Muscle of back (tissue), 11 donors: ENCODE data around the gene FYN. TPM values are rescaled to one million over a fixed set of nuclear protein-coding genes. Genes with fewer than 3 reads are reported as not detected.

ENCODE experiments used
- DNase-seq, 3 donors: peaks; one replicate each; pipeline versions ENCODE4 v3.0.0 to v3.0.0-alpha.2; 2013
- polyA plus RNA-seq, 10 donors: library from polyadenylated mRNA; unstranded; fragments of 120-200 nt; gene quantifications; one replicate each; pipeline ENCODE4 v1.2.1, GENCODE V29; 2013; ENCODE audit not compliant: insufficient read length in 10 of 10

The FYN gene
- polyA plus RNA-seq, 10 donors = 119 to 184 (median 154) TPM

- no peak for DNase-seq
These were observed 17.5 kb downstream of the FYN start for GRCh38 chr6:111855753-111856152.

DNA sequence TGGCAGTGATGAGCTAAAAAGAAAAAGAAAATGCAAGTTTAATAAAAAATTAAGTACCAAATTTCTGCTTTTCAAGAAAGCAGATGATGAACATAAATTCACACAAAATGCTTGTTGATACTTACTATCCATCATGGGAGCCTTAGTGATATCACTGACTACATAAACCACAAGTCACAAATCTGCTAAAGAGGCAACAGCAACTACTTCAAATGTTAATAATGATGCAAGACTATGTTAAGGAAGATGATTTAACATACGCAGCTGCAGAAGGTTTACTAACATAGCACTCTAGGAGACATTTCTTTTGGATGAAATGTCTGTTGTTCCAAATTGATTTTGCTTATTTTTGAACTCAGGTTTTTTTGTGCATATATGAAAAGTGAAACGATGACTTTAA, 18.6 kb downstream of the FYN start:
- peak in 1 of 3 donors; percentile 38 for DNase-seq

GRCh38 chr6:111852725-111853124, 20.5 kb downstream of the FYN start:
- peak in 2 of 3 donors; percentile 29 to 55 for DNase-seq

DNA sequence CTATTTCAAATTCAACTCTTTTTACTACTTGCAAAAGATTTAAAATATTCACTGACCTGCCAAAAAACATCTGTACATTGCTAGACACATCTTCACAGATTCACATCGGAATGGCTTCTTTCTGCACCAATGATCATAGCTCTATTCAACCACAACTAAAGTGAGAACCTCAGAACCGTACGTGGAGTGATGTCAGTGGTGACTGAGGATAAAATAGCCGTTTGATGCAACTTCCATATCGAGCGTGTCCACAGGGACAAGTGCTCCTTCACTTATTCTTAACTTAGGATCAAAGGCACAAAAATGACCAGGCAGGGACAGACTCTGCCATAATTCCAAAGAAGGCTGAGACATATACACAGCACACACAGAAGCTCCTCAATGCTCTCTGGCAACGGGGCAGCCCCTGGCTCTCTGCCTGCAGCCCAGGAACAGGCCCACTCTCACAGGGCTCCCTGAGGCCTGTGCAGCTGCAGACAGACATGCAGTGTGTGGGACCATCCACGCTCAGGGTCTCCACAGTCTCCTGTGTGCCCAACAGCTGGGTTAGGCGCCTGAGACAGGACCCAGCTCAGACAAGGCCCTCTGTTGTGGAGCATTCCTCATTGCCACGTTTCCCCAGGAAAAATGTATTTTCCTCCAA, 22.8 kb downstream of the FYN start:
- peak in 1 of 3 donors; percentile 67 for DNase-seq

DNA sequence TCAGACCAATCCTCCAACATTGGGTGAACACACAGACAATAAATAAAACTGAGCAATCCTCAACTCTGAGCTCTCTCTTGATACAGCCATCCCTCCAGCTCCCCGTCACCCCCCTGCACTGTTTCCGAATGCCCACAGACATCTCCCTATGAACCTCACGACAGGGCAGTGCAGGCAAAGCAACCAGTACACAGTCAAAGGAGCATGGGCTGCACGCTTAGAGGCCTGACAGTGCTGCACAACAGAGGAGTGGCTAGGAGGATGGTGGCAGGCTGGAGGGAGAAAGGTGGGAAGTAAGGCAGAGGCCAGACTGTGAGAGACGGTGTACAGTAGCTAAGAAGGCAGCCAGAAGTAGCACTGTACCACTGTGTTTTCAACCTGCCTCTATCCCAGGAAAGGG, 24.0 kb downstream of the FYN start:
- DNase-seq = no peak

DNA sequence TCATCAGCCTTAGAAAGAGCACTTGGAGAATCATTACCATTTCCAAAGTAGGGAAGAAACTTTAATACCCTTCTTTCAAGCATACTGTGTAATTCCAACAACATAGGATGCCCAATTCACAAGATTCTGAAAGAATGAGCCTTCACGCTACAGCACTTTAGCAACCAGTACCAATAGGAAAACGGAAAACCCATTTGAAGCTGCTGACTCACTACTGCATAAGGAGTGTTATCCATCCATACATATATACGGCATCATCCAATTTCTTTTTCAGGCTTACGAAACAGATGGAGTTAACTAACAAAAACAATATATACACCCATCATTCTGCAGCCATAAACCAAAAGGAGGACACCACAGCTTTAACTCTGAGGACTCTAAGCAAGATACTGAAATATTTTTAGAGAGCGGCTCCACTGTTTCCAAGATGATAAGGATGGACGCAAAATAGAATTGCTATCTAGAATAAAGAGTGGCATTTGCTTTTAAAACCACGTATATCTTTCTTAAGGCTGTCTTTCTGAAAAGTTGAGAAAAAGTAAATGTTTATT, 24.9 kb downstream of the FYN start:
- DNase-seq = no peak

DNA sequence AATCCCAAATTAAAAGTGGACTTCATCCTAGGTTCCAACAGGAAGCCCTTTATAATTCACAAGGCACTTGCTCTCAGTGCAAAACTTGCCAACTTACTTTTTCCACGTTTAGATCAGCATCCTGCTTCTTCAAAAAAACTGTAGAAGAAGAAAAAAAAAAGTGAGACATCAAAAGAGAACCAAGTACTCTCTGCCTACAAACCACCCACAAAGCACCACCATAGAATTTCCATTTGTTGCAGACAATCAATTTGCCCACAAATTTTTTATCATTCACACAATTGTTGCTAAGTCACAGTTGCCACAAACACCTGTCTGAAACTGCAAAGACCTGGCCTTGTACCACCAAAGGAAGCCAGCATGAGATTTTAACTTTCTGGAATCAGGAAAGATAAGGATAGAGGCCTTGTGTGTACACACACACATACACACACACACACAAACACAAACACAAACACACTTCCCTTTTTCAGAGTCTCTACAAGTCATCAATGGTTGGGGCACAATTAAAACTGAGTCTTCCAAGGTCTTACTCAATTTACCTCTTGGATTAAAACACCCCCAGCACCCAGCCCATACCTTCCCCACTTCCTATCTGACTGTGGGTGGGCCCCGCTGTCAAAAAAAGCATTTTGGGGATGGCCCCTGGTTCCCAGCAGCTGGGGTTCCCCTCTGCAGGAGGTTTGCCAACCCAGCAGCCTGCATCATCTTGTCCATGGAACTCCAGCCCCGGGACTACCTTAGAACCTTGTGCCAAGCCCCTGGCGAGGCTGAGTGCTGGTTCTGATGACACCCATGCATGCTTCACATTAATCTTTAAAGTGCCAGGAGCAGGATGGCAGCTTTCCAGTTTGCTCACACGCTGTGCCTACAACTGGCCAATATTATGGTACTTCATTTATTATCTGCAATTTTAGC, 26.5 kb downstream of the FYN start:
- DNase-seq = no peak

DNA sequence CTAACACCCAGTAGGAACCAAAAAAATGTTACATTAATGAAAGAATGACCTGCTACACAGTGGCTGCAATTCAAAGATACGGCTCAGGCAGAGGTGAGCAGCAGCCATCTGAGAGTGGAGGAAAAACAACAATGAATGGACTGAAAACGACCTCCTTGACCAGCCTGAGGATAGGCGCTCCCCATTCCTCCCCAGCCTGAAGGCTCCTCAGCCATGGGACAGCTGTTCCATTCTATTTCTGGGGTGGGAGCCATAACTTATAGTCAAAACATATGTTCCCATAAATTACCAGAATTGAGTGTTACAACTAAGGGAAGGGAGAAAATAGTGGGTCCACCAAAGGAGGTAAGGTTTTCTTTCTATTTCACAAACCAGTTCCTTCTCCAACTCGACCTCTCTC, 27.2 kb downstream of the FYN start:
- peak in 1 of 3 donors; percentile 57 for DNase-seq

GRCh38 chr6:111845441-111845871, 27.8 kb downstream of the FYN start:
- no peak for DNase-seq

DNA sequence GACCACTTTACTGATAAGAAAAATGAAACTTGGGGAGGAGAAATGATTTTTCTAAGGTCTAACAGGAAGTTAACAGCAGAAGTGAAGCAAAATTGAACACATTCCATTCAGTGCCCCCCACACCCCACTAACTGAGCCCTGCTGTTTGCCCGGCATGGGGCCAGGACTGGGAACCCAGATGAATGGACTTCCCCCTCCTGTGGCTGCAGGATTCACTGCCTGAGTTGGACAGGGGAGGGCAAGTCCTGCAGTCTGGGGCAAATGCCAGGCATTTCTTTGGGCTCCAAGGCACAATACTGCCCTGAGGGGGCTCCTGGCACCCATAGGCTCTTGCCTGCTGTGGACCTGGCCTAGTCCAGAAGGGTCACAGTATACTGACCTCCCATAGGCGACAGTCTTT, 28.3 kb downstream of the FYN start:
- no peak for DNase-seq

GRCh38 chr6:111844376-111844775, 28.9 kb downstream of the FYN start:
- DNase-seq = no peak

GRCh38 chr6:111843347-111844147, 29.7 kb downstream of the FYN start:
- no peak for DNase-seq

- DNase-seq = peak; percentile 35 to 57 (median 53)
These were observed 30.4 kb downstream of the FYN start for GRCh38 chr6:111842891-111843290.

GRCh38 chr6:111842271-111842822, 30.9 kb downstream of the FYN start:
- no peak for DNase-seq

GRCh38 chr6:111841822-111842221, 31.4 kb downstream of the FYN start:
- no peak for DNase-seq

- DNase-seq = no peak
These were observed 32.4 kb downstream of the FYN start for GRCh38 chr6:111840803-111841202.

- DNase-seq = no peak
These were observed 34.3 kb downstream of the FYN start for GRCh38 chr6:111838749-111839484.

- no peak for DNase-seq
These were observed 35.4 kb downstream of the FYN start for GRCh38 chr6:111837641-111838500.

GRCh38 chr6:111837007-111837406, 36.2 kb downstream of the FYN start:
- DNase-seq = no peak

- DNase-seq = no peak
These were observed 37.4 kb downstream of the FYN start for GRCh38 chr6:111835807-111836206.
